Activated T-helper 9 cell treated with anti-CD3 and anti-CD28 coated beads, Interleukin-2, amount 50 U/mL, for 16 hours (primary cell): Measurements from ENCODE around the gene LILRA6.
"Not testable (repeated sequence)": the region's sequence is repeated elsewhere in the genome, so short reads cannot be mapped to it uniquely, and the experiment has no call there.

Experiments
- DNase-seq: peaks from one replicate; pipeline ENCODE4 v3.0.0-alpha.2; 2020; ENCODE audit warnings: low read depth

Gene LILRA6

GRCh38 chr19:54262470-54262869 lies 19.9 kb upstream of the LILRA6 start:
- no peak for DNase-seq

DNA sequence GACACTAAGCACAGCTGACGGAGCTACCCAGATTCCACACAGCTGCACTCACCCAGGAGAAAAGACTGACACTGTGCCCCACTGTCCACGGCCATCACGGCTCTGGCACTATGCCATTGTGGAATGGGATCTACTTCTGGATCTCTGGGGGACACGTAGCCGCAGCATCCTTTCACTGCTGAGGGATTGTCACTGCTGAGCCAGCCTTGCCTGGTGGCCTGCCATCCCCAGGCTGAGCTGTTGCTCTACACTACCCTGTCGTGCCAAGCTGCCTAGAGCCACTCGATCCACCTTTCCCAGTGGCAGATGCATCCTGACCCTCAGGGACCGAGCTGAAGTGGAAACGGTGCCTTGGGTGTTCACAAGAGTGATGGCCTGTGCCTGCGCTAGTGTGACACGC lies 19.5 kb upstream of the LILRA6 start:
- DNase-seq: no peak

DNA sequence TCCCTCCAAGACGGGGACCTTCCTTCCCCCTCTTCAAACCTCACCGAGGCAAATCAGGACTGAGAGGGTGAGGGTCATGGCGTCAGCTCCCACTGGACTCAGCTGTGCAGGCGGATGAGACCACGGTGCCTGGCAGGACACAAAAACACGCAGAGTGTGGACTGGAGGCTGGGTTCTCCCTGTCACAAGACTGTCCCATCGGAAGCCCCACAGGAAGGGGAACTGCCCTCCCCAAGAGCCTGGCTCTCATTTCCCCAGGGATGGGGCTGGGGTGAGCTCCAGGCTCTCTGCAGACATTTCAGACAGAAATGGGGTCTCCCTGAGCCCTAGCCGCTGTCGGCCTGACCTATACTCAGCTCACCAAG lies 14.5 kb upstream of the LILRA6 start, which contains the start of gene LILRB5:
TSS of gene LILRB5 (minus strand) at position 158 of the 365 bp plus-strand sequence. CDS start at position 78, 80 bp downstream.
- no peak for DNase-seq

DNA sequence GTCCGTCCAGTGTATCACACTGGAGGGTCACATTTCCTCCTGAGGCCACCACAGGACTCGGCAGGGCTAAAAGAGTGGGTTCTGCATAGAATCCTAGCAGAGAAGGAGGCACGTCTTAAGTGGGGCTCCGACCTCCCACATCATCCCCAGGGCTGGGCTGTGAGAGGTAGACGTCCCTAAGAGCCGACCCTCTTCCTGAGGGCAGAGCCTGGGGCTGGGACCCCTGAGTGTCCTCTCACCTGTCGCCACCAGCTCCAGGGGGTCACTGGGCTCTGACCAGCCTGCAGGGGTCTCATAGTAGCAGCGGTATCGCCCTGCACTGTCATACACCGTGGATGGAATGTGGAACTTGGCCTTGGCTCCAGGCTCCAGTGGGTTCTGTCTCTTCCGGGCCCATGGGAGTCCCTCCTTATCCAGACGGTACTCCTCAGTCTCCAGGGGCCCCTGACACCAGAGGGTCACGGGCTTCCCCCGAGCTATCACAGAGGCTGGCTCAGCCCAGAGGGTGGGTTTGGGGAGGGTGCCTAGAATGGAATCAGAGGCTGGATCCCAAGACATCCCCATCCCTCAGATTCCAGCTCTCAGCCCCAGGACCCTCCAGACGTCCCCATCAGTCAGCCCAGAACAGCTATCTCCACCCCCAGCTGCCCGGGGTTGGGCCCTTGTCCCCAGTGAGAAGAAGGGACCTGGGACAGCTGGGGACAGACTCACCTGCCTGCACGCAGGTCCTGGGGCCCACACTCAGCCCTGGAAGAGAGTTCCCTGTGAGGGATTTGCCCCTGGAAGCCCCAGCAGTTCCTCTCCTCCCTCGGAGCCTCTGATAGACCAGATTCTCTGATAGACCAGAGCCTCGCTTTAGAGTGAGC lies 13.9 kb upstream of the LILRA6 start:
- DNase-seq: no peak

DNA sequence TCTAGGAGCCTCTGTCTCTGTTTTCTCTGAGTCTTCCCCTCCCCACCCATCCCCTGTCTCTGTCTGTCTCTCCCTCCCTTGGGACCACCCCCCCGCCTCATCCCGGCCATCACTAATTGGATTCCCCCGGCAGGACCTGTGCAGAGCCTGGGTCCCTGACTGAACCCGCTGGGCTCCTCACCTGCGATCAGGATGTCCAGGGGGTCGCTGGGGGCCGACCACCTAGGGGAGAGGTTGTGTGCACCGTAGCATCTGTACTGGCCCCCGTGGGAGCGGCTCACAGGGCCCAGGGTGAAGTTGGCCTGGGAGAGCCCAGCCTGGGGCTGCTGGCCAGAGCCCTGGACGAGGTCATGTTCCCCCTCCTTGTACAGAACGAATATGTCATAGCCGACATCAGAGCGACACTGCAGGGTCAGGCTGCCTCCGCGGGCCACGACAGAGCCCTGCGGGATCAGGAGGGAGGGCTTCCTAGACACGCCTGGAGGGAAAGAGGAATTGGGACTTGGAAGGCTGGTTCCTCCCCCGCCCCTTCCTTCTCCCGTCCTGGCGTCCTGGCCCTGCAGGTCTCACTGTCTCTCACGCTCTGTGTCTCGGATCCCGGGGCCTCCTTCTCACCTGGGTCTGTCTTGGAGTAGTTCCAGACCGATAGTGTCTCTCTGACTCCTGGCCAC lies 12.7 kb upstream of the LILRA6 start:
- DNase-seq: no peak

DNA sequence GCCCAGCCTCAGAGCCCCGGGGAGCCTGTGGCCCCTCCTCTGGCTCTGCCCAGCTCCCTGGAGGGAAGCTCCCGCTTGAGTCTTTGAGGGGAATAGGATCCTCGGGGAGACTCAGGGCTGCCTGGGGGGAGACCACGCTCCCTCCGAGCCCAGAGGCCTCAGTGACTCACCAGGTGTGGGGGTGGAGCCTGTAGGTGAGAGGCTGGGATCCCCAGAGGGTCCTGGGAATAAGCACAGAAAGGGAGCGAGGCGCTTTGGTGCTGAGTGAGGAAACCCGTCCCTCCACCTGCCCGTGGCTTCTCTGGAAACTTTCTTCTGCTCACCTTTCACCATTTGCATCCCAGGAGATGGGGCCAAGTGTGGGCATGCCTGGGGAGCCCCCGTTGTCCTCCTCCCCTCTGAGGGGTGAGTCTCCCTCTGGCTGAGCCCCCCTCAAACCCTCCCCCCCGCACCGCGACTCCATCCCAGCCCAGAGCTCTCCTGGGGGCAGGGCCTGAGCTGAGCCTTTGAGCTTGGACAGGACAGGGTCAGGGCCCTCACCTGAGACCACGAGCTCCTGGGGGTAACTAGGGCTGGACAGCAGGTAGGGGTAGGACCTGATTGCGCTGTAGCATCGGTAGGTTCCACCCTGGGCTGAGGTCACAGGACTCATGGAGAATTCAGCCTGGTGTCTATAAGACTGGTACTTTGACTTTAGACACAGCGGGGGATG lies 11.8 kb upstream of the LILRA6 start:
- DNase-seq: no peak

- no peak for DNase-seq
Observed at GRCh38 chr19:54253331-54254194, 11.0 kb upstream of the LILRA6 start.

- DNase-seq: no peak
Observed at GRCh38 chr19:54252845-54253244, 10.3 kb upstream of the LILRA6 start.

DNA sequence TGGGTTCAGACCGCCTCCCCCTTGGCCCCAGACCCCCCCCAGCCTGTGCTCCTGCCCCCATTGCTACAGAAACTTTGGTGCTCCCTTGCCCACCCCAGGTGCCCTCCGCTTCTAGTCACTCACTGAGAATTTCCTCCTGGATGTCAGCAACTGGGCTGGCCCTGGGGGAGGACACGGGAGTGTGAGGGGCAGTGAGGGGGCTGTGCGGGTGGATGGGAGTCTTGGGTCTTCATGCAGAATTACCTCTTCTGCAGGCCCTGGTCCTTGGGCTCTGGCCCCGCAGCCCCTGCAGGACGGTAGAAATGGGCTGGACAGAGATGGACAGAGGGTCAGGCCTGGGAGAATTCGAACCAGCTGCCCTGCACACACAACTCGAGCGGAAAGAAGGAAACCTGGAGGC lies 9.7 kb upstream of the LILRA6 start:
- no peak for DNase-seq

GRCh38 chr19:54248016-54248601 lies 5.5 kb upstream of the LILRA6 start:
- DNase-seq: peak; percentile 9

GRCh38 chr19:54247106-54247930 lies 4.7 kb upstream of the LILRA6 start:
- DNase-seq: no peak

- DNase-seq: no peak
Observed at GRCh38 chr19:54245936-54246335, 3.3 kb upstream of the LILRA6 start.

DNA sequence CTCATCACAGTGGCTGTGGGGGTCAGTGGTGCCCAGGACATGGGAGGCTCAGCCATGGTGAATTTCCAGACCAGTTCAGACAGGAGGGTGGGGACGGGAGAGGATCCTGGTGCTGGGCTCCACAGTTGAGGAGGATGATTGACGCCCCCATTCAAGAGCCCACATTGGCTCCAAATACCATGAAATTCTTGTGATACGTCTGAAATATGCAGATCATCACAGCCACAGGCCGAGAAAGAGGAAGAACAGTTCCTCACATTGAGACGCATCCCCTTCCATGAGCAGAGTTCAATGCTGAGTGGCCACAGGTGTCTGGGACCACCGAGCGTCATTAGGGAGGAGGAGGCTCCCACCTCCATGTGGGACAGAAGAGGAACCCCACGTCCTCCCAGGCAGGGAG lies 1.2 kb upstream of the LILRA6 start:
- not testable (repeated sequence) for DNase-seq

GRCh38 chr19:54242234-54242633 lies 356 bp downstream of the LILRA6 start:
- not testable (repeated sequence) for DNase-seq

DNA sequence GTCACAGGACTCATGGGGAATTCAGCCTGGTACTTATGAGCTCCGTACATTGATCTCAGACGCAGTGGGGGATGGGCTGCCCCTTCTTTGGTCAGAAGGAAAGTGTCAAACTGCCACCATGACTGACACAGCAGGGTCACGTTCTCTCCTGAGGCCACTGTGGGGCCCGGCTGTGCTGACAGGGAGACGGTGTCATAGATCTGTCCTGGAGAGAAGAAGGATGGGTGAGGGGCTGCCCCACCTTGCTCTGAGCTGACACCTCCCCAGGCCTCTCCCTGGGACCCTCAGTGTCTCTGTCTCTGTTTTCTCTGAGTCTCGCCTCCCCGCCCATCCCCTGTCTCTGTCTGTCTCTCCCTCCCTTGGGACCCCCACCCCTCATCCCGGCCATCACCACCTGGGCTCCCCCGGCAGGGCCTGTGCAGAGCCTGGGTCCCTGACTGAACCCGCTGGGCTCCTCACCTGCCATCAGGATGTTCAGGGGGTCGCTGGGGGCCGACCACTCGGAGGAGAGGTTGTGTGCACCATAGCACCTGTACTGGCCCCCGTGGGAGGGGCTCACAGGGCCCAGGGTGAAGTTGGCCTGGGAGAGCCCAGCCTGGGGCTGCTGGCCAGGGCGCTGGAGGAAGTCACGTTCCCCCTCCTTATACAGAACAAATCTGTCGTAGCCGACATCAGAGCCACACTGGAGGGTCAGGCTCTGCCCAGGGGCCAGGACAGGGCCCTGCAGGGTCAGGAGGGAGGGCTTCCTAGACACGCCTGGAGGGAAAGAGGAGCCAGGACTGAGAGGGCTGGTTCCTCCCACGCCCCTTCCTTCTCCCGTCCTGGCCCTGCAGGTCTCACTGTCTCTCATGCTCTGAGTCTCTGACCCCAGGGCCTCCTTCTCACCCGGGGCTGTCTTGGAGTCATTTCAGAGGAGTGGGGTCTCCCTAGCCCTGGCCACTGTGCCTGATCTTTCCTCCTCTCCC lies 1.9 kb downstream of the LILRA6 start:
- DNase-seq: not testable (repeated sequence)

DNA sequence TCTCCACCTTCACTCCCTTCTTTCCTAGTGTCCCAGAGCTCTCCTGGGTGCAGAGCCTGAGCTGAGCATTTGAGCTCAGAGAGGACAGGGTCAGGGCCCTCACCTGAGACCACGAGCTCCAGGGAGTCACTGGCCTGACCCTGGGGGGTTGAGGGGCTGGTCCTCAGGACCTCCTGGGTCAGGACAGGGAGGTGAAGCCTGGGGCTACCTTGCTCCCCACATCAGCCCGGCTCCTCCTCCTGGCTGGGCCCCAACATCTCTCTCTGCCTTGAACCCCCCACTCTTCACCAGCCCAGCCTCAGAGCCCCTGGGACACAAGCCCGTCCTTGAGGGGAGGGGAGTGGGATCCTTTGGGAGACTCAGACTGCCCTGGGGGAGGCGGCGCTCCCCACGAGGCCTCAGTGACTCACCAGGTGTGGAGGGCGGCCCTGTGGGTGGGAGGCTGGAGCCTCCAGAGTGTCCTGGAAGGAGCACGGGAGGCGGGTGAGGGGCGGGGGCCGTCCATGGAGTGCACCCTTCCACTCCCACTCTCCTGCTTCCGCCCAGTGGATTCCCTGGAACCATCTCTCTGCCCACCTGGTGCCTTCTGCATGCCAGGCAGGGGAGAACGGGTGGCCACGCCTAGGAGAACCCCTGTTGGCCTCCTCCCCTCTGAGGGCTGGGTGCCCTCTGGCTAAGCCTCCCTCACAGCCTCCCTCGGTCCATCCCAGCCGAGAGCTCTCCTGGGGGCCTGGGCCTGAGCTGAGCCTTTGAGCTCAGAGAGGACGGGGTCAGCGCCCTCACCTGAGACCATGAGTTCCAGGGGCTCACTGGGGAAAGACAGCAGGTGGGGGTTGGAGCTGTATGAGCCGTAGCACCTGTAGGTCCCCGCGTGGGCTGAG lies 2.9 kb downstream of the LILRA6 start:
- not testable (repeated sequence) for DNase-seq

- no peak for DNase-seq
Observed at GRCh38 chr19:54233941-54234340, 8.6 kb downstream of the LILRA6 start.
